ENCODE data around the gene SAT2. TPM values are rescaled to one million over a fixed set of nuclear protein-coding genes. Genes with fewer than 3 reads are reported as not detected.

The SAT2 gene
- total and polyA plus RNA-seq, 2 of the 13 experiments (the other 11 are each of a cell fraction or from before 2014, with no cell fraction given) = 37.6 to 93.7 TPM

- WGBS (ENCODE audit: low lambda C conversion rate) = 44% methylated on average over 4 of the region's 4 CpGs
- no peak for ATAC-seq
- CTCF ChIA-PET (ENCODE audit: low intra/inter-chr PET ratio, low total read pairs) = no interaction called here
These were observed 17.2 kb upstream of the SAT2 start for GRCh38 chr17:7644775-7645174.

More at GRCh38 chr17:7644775-7645174, 17.2 kb upstream of the SAT2 start:
- no peaks in the 10 kb centered on the region for H3K9me3 ChIP-seq (ENCODE audit: low read length)
- POLR2A ChIA-PET = no interaction called here
- no peaks in the 10 kb centered on the region for H3K36me3 ChIP-seq (replicated peaks in 1 of 2; ENCODE audit: control insufficient read depth in 1 of 2, insufficient read depth in 2 of 2, low read length in 2 of 2)
- no peak overlapping the region for H2AFZ ChIP-seq (ENCODE audit: low read length)
- H3K4me1 ChIP-seq (ENCODE audit: insufficient read depth, low read length) = peaks cover 3% of the 10 kb centered on the region
- TF ChIP-seq ZNF639 (CRISPR knock-in tag; conservative IDR thresholded peaks at IDR 0.05) (no peak), ZNF597 (CRISPR knock-in tag; IDR thresholded peaks at IDR 0.05) (no peak), YEATS4 (CRISPR knock-in tag; IDR thresholded peaks at IDR 0.05; ENCODE audit: borderline replicate concordance) (no peak), HHEX (CRISPR knock-in tag; IDR thresholded peaks at IDR 0.05) (no peak), ZNF354B (CRISPR knock-in tag; IDR thresholded peaks at IDR 0.05) (no peak), REL (CRISPR knock-in tag; conservative IDR thresholded peaks at IDR 0.05) (no peak), SRY (CRISPR knock-in tag; IDR thresholded peaks at IDR 0.05) (no peak), GLMP (CRISPR knock-in tag; IDR thresholded peaks at IDR 0.05; ENCODE audit: borderline replicate concordance) (no peak), SCMH1 (CRISPR knock-in tag; IDR thresholded peaks at IDR 0.05; ENCODE audit: borderline replicate concordance) (no peak), POLR2AphosphoS2 (IDR thresholded peaks at IDR 0.05; ENCODE audit: low read depth, low read length) (no peak), EHMT2 (IDR thresholded peaks at IDR 0.05; ENCODE audit: borderline replicate concordance, low read depth, low read length) (no peak), SSRP1 (CRISPR knock-in tag; IDR thresholded peaks at IDR 0.05) (no peak), NFRKB (IDR thresholded peaks at IDR 0.05) (no peak), GTF3A (CRISPR knock-in tag; conservative IDR thresholded peaks at IDR 0.05) (no peak), ZNF552 (CRISPR knock-in tag; IDR thresholded peaks at IDR 0.05; ENCODE audit: borderline replicate concordance) (no peak), GATAD2A (CRISPR knock-in tag; IDR thresholded peaks at IDR 0.05) (no peak)
- TF ChIP-seq, protein P1, sequence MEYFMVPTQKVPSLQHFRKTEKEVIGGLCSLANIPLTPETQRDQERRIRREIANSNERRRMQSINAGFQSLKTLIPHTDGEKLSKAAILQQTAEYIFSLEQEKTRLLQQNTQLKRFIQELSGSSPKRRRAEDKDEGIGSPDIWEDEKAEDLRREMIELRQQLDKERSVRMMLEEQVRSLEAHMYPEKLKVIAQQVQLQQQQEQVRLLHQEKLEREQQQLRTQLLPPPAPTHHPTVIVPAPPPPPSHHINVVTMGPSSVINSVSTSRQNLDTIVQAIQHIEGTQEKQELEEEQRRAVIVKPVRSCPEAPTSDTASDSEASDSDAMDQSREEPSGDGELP (IDR thresholded peaks at IDR 0.05; ENCODE audit: borderline replicate concordance, low read depth) = no peak
- TF ChIP-seq, protein P2, sequence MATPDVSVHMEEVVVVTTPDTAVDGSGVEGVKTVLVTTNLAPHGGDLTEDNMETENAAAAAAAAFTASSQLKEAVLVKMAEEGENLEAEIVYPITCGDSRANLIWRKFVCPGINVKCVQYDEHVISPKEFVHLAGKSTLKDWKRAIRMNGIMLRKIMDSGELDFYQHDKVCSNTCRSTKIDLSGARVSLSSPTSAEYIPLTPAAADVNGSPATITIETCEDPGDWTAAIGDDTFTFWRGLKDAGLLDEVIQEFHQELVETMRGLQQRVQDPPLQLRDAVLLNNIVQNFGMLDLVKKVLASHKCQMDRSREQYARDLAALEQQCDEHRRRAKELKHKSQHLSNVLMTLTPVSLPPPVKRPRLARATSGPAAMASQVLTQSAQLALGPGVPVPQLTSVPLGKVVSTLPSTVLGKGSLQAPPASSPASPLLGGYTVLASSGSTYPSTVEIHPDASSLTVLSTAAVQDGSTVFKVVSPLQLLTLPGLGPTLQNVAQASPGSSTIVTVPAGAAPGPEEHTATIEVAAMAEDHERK (CRISPR knock-in tag; IDR thresholded peaks at IDR 0.05; ENCODE audit: low read depth) = no peak
- in situ Hi-C loops (cut with HindIII; ENCODE audit: extremely low pct_ligation_motif_present, low pct_unique_long_range_greater_than_20kb) (no loop called here), intact Hi-C loops (cut with micrococcal nuclease; ENCODE audit: unreplicated experiment) (no loop called here)
- BruUV-seq (replicated peaks) = no TSS peak
- no peak overlapping the region for H3K4me3 ChIP-seq (replicated peaks in 1 of 3; ENCODE audit: insufficient read depth in 1 of 3, low read depth in 2 of 3, low read length in 3 of 3)
- no peak for DNase-seq (ENCODE audit: low spot score)
- FAIRE-seq = no peak
- H3K27ac ChIP-seq (ENCODE audit: extremely low read length, insufficient read depth, low read length) = no peak overlapping the region
- no peaks in the 10 kb centered on the region for H4K20me1 ChIP-seq (ENCODE audit: insufficient read depth, low read length)
- no peak overlapping the region for H3K4me2 ChIP-seq (ENCODE audit: low read depth, low read length)
- no peak overlapping the region for H3K9ac ChIP-seq (ENCODE audit: insufficient read depth, low read depth, low read length)
- no peaks in the 10 kb centered on the region for H3K79me2 ChIP-seq (ENCODE audit: insufficient read depth, low read length)
- H3K27me3 ChIP-seq (ENCODE audit: control insufficient read depth in 1 of 2, insufficient read depth in 2 of 2, low read length in 2 of 2) = peaks cover 0 to under 1% of the 10 kb centered on the region in 2 experiments; a peak in 1 of 5 replicates

All from HepG2 (cell line).